ENCODE data around the gene TBCD. TPM values are rescaled to one million over a fixed set of nuclear protein-coding genes. Genes with fewer than 3 reads are reported as not detected.
A peak's percentile ranks its signal among the peaks of the same experiment; 100 is the strongest.
"Not testable (repeated sequence)": the region's sequence is repeated elsewhere in the genome, so short reads cannot be mapped to it uniquely, and the experiment has no call there.

The TBCD gene
- total RNA-seq, 1 donor: 22.5 TPM

DNA sequence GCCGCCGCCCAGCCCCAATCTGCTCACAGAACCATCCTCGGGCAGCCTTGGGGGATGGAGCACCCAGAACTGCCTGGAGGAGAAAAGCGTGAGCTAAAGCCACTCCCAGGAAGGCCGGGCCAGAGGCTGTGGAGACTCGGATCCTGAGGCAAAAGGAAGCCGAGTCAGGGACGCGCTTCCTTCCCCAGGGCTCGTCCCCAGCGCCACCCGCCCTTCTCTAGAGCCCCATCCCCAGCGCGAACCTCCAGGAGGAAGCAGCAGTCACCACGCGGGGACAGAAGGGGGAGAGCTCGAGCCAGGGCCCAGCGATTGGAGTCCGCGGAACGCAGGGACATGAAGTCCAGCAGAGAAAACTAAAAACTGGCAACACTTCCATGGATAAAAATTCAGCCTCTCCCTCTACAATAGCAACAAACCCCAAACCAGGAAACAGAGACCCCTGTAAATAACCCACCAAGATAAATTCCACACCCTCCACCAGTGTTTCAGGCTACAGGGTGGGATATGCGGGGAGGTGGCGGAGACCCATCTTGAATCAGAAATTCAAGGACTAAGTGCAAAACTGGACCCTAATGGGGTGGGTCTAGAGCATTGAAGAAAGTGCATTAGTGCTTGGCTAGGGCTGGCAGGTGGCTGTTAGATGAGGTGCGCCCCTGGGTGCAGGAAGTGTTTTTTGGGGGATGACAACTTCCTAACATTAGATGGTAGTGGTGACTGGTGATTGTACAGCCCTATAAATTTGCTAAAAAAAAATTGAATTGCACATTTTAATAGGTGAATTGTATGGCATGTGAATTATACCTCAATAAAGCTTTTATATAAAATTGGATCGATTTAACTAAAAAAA is 211.5 kb downstream of the TBCD start:
- peak; percentile 79 for DNase-seq (ENCODE audit: low read depth)
- H3K4me3 ChIP-seq (ENCODE audit: low read depth, low read length): peak overlapping the region; percentile 15
- TF ChIP-seq CTCF (IDR thresholded peaks at IDR 0.05; ENCODE audit: insufficient read depth, low read depth, low read length): peak; percentile 87

- H3K4me3 ChIP-seq (ENCODE audit: low read depth, low read length); DNase-seq (ENCODE audit: low read depth): not testable (repeated sequence)
Observed at GRCh38 chr17:82964451-82964850, 212.6 kb downstream of the TBCD start.

- no peak overlapping the region for H3K4me3 ChIP-seq (ENCODE audit: low read depth, low read length)
- DNase-seq (ENCODE audit: low read depth): no peak
- TF ChIP-seq CTCF (IDR thresholded peaks at IDR 0.05; ENCODE audit: insufficient read depth, low read depth, low read length): no peak
Observed at GRCh38 chr17:82964851-82965341, 213.0 kb downstream of the TBCD start.

- no peak for DNase-seq (ENCODE audit: low read depth)
- TF ChIP-seq CTCF (IDR thresholded peaks at IDR 0.05; ENCODE audit: insufficient read depth, low read depth, low read length): no peak
- no peak overlapping the region for H3K4me3 ChIP-seq (ENCODE audit: low read depth, low read length)
Observed at GRCh38 chr17:82965371-82965770, 213.5 kb downstream of the TBCD start.

DNA sequence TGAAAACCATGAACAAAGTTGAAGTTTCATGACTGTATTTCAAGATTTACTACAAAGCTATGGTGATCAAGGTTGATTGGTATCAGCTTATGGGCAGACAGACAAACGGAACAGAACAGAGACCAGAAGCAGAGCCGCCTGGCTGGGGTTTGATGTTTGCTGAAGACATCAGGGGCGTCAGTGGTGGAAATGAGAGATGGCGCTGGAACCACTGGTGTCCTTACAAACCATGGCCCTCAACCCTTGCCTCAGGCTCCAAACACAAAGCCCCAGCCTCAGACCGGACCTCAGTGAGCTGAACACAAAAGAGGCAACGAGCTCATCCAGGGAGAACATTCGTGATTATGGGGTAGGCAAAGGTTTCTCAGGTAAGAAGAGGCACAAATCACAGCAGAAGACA is 214.6 kb downstream of the TBCD start:
- no peak for TF ChIP-seq CTCF (IDR thresholded peaks at IDR 0.05; ENCODE audit: insufficient read depth, low read depth, low read length)
- DNase-seq (ENCODE audit: low read depth): no peak
- H3K4me3 ChIP-seq (ENCODE audit: low read depth, low read length): no peak overlapping the region

- no peak overlapping the region for H3K4me3 ChIP-seq (ENCODE audit: low read depth, low read length)
- TF ChIP-seq CTCF (IDR thresholded peaks at IDR 0.05; ENCODE audit: insufficient read depth, low read depth, low read length): no peak
- no peak for DNase-seq (ENCODE audit: low read depth)
Observed at GRCh38 chr17:82967268-82968032, 215.6 kb downstream of the TBCD start.

DNA sequence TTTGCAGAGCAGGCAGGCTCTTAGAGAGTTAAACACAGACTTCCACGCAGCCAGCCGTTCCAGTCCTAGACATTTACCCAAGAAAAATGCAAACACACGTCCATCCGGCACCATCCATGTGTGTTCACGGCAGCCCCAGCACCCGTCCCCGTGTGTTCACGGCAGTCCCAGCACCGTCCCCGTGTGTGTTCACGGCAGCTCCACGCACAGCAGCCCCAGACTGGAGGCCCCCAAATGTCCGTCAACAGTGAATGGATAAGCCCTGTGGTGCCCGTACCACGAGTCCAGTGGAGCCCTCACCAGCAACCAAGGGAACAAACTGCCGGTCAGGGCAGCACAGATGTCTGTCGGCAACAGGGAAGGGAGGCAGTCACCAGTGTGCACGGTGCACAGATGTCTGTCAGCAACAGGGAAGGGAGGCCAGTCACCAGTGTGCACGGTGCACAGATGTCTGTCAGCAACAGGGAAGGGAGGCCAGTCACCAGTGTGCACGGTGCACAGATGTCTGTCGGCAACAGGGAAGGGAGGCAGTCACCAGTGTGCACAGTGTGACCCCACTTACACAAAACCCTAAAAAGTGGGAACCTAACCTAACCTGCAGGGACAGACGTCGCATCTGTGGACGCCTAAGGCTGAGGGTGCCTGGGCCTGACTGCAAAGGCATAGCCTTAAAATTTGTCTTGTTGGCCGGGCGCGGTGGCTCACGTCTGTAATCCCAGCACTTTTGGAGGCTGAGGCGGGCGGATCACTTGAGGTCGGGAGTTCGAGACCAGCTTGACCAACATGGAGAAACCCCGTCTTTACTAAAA is 216.4 kb downstream of the TBCD start:
- H3K4me3 ChIP-seq (ENCODE audit: low read depth, low read length); DNase-seq (ENCODE audit: low read depth): not testable (repeated sequence)
